DMS79 treated with DMSO at 0.1 percent for 48 hours (cell line): ENCODE results near the gene FAM114A2.
"Not testable (repeated sequence)": the region's sequence is repeated elsewhere in the genome, so short reads cannot be mapped to it uniquely, and the experiment has no call there.

Source experiments
- DNase-seq: peaks from one replicate; lab custom pipeline; 2025; lab: John Stamatoyannopoulos, UW

Gene FAM114A2

GRCh38 chr5:154047324-154047723 lies 8.6 kb upstream of the FAM114A2 start:
- DNase-seq = no peak

- DNase-seq = no peak
These were observed 7.8 kb upstream of the FAM114A2 start for GRCh38 chr5:154046486-154046885.

- DNase-seq = no peak
These were observed 5.9 kb upstream of the FAM114A2 start for GRCh38 chr5:154044581-154044980.

- DNase-seq = no peak
These were observed 5.4 kb upstream of the FAM114A2 start for GRCh38 chr5:154044099-154044498.

GRCh38 chr5:154042766-154043165 lies 4.1 kb upstream of the FAM114A2 start:
- no peak for DNase-seq

- DNase-seq = no peak
These were observed 734 bp upstream of the FAM114A2 start for GRCh38 chr5:154039458-154039829.

GRCh38 chr5:154038261-154038706 lies 426 bp downstream of the FAM114A2 start:
- peak; percentile 27 for DNase-seq

GRCh38 chr5:154034944-154035343 lies 3.8 kb downstream of the FAM114A2 start:
- DNase-seq = no peak

GRCh38 chr5:154031937-154032489 lies 6.7 kb downstream of the FAM114A2 start:
- DNase-seq = no peak

- DNase-seq = no peak
These were observed 12.8 kb downstream of the FAM114A2 start for GRCh38 chr5:154025951-154026350.

- not testable (repeated sequence) for DNase-seq
These were observed 19.8 kb downstream of the FAM114A2 start for GRCh38 chr5:154018919-154019318.

GRCh38 chr5:154015071-154015693 lies 23.5 kb downstream of the FAM114A2 start:
- DNase-seq = no peak

GRCh38 chr5:154010660-154011059 lies 28.1 kb downstream of the FAM114A2 start:
- DNase-seq = no peak

- DNase-seq = no peak
These were observed 33.1 kb downstream of the FAM114A2 start for GRCh38 chr5:154005648-154006047.

GRCh38 chr5:154002511-154003020 lies 36.1 kb downstream of the FAM114A2 start:
- no peak for DNase-seq

- peak; percentile 18 for DNase-seq
These were observed 36.6 kb downstream of the FAM114A2 start for GRCh38 chr5:154002093-154002492.

GRCh38 chr5:154000703-154001102 lies 38.0 kb downstream of the FAM114A2 start:
- DNase-seq = no peak

- no peak for DNase-seq
These were observed 38.7 kb downstream of the FAM114A2 start for GRCh38 chr5:153999995-154000394.

- DNase-seq = no peak
These were observed 39.9 kb downstream of the FAM114A2 start for GRCh38 chr5:153998768-153999167.

GRCh38 chr5:153998010-153998409 lies 40.7 kb downstream of the FAM114A2 start:
- no peak for DNase-seq

GRCh38 chr5:153991168-153991567 lies 47.5 kb downstream of the FAM114A2 start:
- no peak for DNase-seq

GRCh38 chr5:153988510-153988909 lies 50.2 kb downstream of the FAM114A2 start:
- no peak for DNase-seq

- no peak for DNase-seq
These were observed 51.4 kb downstream of the FAM114A2 start for GRCh38 chr5:153987301-153987700.

- DNase-seq = no peak
These were observed 53.2 kb downstream of the FAM114A2 start for GRCh38 chr5:153985498-153985897.
